GM20431 (cell line): ENCODE measurements around the gene IDH3G.

Experiments
- in situ Hi-C: fragments of 300-500 bp; cut with MseI, MboI; formaldehyde crosslinking; loops from one replicate; pipeline ENCODE4 v1.15.0; 2020; ENCODE audit warnings: low sequenced_read_pairs; ENCODE audit not compliant: unreplicated experiment

IDH3G gene

DNA sequence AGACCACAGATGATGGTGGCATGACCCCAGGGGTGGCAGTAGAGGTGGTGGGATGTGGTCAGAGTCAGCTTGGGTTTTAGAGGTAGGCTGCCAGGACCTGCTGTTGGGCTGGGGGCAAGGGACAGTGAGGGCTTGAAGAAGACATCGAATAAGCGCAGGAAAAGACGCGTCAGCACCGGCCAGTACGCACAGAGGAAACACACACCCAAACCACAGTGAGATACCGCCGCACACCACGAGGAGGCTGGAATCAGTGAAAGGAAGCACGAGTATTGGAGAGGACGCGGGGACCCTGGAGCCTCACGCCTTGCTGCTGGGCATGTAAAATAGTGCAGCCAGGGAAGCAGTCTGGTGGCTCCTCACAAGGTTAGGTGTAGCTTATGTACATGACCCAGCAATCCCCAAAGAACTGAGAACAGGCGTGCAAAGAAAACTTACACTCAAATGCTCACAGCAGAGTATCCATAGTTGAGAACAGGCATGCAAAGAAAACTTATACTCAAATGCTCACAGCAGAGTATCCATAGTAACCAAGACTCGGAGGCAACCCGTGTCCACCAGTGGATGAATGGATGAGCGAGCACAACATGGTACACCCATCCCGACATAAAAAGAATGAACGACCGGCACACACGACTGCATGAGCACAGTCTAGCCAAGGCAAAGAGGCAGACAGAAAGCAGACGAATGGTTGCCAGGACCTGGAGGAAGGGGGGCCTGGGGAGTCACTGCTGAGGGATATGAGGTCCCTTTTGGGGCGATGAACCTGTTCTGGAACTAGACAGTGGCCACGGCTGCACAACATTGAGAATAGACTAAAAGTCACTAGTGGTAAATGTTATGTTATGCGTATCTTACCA, 22.9 kb upstream of the IDH3G start:
- in situ Hi-C loops: no loop called here

- in situ Hi-C loops: no loop called here
Measured at GRCh38 chrX:153814591-153815315, 20.6 kb upstream of the IDH3G start.

- in situ Hi-C loops: no loop called here
Measured at GRCh38 chrX:153813161-153813560, 19.0 kb upstream of the IDH3G start.

- in situ Hi-C loops: no loop called here
Measured at GRCh38 chrX:153812220-153812619, 18.0 kb upstream of the IDH3G start.

DNA sequence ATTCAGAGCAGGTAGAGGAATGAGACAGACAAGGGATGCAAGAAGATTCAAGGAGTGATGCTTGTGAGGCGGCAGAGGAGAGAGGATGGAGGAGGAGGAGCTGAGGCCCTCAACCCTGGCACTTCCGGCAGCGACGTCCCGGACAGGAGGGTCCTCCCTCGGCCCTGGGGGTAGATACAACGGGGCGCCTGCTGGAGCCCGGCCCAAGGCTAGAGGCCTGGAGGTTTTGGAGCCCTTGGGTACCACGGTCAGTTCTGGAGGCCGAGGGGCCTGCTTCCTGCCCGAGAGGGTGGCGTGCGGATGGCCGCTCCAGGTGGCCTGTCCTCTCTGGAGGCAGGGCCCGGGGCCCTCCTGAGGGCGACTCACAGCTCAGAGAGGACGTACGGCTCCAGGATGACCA, 13.8 kb upstream of the IDH3G start:
- in situ Hi-C loops: no loop called here

GRCh38 chrX:153806999-153807575, 12.9 kb upstream of the IDH3G start:
- in situ Hi-C loops: no loop called here

- in situ Hi-C loops: no loop called here
Measured at GRCh38 chrX:153805436-153805835, 11.3 kb upstream of the IDH3G start.

GRCh38 chrX:153804621-153805020, 10.4 kb upstream of the IDH3G start:
- in situ Hi-C loops: no loop called here

GRCh38 chrX:153804100-153804595, 10.0 kb upstream of the IDH3G start:
- in situ Hi-C loops: no loop called here

DNA sequence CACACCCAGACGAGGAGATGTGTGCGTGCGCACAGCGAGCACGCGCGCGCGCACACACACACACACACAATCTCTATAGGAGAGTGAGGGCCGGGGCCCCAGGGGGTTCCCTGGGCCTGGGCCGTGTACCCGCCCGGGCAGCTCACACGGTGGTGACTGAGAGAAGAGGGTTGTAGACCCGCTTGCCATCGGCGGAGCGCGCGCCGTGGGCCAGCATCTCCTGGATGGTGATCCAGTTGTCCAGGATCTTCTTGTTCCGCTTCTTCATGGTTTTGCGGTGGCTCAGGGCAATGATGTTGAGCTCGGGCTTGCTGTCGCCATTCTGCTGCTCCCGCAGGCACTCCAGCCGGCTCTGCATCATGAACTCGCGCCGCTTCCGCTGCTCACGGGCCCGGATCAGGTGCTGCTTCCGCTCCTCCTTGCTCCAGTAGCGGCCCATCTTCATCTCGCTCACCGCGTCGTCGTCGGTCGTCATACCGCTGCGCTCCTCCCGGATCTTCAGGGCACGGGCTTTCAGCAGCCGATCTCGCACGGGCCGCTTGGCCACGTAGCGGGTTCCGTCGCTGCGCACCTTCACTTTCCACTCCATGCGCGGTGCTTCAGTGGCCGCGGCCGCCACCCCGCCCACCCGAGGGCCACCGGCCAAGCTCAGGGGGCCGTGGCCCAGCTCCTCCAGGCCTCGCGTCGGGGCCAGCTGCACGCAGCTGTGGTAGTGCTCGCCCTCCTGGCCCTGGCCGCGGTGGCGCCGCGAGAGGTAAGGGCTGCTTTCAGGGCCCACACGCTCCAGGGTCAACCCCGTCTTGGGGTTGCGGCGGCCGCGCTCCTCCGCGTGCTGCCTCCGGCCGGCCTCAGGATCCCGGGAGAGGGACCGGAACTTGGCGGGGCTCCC, 9.3 kb upstream of the IDH3G start:
- in situ Hi-C loops: no loop called here

DNA sequence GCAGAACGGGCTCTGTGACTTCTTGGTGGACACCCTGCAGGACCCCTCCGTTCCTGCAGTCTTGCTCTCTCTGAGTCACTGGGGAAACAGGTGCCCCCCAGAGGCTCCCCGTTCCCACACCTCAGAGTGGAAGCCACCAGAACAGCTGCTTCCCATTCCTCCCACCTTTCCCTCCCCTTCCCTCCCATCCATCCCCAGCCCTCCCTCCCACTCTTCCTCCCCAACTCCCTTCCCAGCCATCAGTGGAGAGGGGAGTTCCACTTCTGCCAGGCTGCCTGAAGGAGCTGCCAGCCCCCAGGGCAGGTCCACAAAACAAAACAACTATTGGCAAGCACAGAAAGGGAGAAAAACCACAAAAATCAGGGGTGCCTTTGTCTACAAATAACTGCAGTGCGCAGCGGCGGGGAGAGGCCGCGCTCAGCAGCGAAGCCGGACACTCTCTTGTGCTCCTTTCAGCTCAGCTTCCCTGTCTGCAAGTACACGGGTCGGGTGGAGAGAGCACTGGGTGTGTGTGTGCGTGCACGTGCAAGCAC, 8.4 kb upstream of the IDH3G start:
- in situ Hi-C loops: no loop called here

DNA sequence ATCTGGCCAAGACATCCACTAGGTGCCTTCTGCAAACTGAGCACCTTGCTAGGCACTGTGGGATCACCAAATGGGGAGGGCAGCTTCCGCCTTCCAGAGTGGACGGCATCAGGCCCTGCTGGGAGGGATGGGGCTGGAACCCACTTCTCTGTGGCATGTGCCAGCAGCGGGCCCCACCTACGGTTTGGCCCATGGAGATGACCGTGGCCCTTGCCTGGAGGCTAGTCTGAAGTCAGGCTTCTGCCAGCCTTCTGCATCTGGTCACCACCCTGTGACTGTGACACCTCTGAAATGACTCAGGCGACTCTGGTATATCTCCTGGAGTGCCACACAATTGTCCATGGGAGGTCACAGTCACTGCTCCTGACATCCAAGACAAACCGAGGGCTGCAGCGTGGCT, 7.5 kb upstream of the IDH3G start:
- in situ Hi-C loops: no loop called here

DNA sequence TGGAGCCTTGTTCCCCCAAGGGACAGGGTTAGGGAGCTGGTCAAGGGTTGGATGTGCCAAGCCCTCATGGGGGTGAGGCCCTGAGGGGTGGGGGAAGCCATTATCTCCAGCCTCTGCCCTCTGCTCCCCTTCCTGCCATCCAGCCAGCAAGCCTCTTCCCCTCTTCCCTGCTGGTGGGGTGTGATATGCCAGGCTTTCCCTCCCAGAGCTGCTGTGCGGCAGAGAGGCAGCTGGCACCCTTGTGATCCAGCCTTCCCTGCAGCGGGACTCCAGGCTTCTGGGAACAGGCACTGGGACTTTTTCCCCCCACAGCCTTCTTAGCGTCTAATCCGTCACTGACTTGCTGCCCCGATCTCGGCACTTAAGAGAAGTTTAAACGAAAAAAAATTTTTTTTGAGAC, 6.6 kb upstream of the IDH3G start:
- in situ Hi-C loops: no loop called here

DNA sequence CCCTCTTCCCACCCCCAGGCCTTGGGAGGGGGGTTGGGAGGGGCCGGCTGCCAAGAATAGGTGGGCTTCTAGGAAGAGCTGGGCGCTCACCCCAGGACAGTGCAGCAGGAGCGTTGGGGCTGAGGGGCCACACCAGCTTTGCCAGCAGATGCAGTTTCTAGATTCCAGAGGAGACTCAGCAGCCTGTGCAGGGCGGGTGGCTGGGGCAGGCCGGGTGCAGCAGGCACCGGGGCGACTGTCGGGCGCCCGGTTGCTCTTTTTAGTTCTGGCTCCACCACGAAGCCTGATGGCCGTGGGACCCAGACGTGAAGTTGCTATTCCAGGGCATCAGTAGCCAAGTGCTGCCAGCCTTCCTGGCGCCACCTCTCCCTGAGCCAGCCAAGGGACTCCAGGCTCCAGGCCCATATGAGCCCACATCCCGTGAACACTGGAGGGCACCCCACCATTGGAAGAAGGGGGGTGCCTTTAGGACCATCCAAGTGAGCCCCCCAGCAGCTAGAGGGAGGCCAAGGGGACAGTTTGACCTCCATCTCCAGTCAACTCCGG, 6.1 kb upstream of the IDH3G start:
- in situ Hi-C loops: no loop called here

- in situ Hi-C loops: no loop called here
Measured at GRCh38 chrX:153799326-153799725, 5.2 kb upstream of the IDH3G start.

GRCh38 chrX:153797415-153798015, 3.3 kb upstream of the IDH3G start:
- in situ Hi-C loops: no loop called here

GRCh38 chrX:153794897-153795816, 982 bp upstream of the IDH3G start:
- in situ Hi-C loops: no loop called here

- in situ Hi-C loops: no loop called here
Measured at GRCh38 chrX:153793291-153793690, 884 bp downstream of the IDH3G start.
